ENCODE measurements around the gene MYO1D. TPM values are rescaled to one million over a fixed set of nuclear protein-coding genes. Genes with fewer than 3 reads are reported as not detected.
A peak's percentile ranks its signal among the peaks of the same experiment; 100 is the strongest.

Gene MYO1D
- total RNA-seq, 1 experiment from 2014 or later: 5.6 TPM

GRCh38 chr17:32565401-32565800, 311.5 kb downstream of the MYO1D start:
- no peak overlapping the region for H3K27ac ChIP-seq (ENCODE audit: low read length)
- no peaks in the 10 kb centered on the region for H3K9me3 ChIP-seq (ENCODE audit: low read length)
- no peaks in the 10 kb centered on the region for H3K4me1 ChIP-seq (ENCODE audit: low read length)
- no peaks in the 10 kb centered on the region for H3K79me2 ChIP-seq (ENCODE audit: low read length)
- H2AFZ ChIP-seq (ENCODE audit: low read length): no peak overlapping the region
- H3K4me2 ChIP-seq (ENCODE audit: low read depth, low read length, poor library complexity, severe bottlenecking): no peak overlapping the region
- H3K9ac ChIP-seq (ENCODE audit: low read length): no peak overlapping the region
- no peaks in the 10 kb centered on the region for H3K27me3 ChIP-seq (ENCODE audit: low read length)
- no peaks in the 10 kb centered on the region for H4K20me1 ChIP-seq (ENCODE audit: insufficient read depth, low read depth, low read length)
- H3K9me2 ChIP-seq (replicated peaks; ENCODE audit: insufficient read depth, low read length): no peaks in the 10 kb centered on the region
- DNase-seq: no peak
- H3K36me3 ChIP-seq (ENCODE audit: insufficient read depth, low read length): no peaks in the 10 kb centered on the region
- no peak overlapping the region for H3K4me3 ChIP-seq (ENCODE audit: low read length)

GRCh38 chr17:32564325-32564724, 312.6 kb downstream of the MYO1D start:
- Histone ChIP-seq H3K4me1 (ENCODE audit: low read length) (peaks cover 2% of the 10 kb centered on the region), H3K9me2 (replicated peaks; ENCODE audit: insufficient read depth, low read length) (no peaks in the 10 kb centered on the region), H3K27me3 (ENCODE audit: low read length) (no peaks in the 10 kb centered on the region), H3K4me2 (ENCODE audit: low read depth, low read length, poor library complexity, severe bottlenecking) (no peak overlapping the region), H3K9me3 (ENCODE audit: low read length) (no peaks in the 10 kb centered on the region), H3K4me3 (ENCODE audit: low read length) (no peak overlapping the region), H2AFZ (ENCODE audit: low read length) (no peak overlapping the region), H4K20me1 (ENCODE audit: insufficient read depth, low read depth, low read length) (no peaks in the 10 kb centered on the region), H3K79me2 (ENCODE audit: low read length) (no peaks in the 10 kb centered on the region), H3K9ac (ENCODE audit: low read length) (no peak overlapping the region), H3K36me3 (ENCODE audit: insufficient read depth, low read length) (no peaks in the 10 kb centered on the region), H3K27ac (ENCODE audit: low read length) (no peak overlapping the region)
- no peak for DNase-seq

- no peak overlapping the region for H3K4me2 ChIP-seq (ENCODE audit: low read depth, low read length, poor library complexity, severe bottlenecking)
- no peak overlapping the region for H3K27ac ChIP-seq (ENCODE audit: low read length)
- no peaks in the 10 kb centered on the region for H4K20me1 ChIP-seq (ENCODE audit: insufficient read depth, low read depth, low read length)
- H3K9ac ChIP-seq (ENCODE audit: low read length): no peak overlapping the region
- H3K4me1 ChIP-seq (ENCODE audit: low read length): peaks cover 10% of the 10 kb centered on the region
- no peaks in the 10 kb centered on the region for H3K9me2 ChIP-seq (replicated peaks; ENCODE audit: insufficient read depth, low read length)
- no peak overlapping the region for H3K4me3 ChIP-seq (ENCODE audit: low read length)
- DNase-seq: no peak
- no peaks in the 10 kb centered on the region for H3K9me3 ChIP-seq (ENCODE audit: low read length)
- no peaks in the 10 kb centered on the region for H3K36me3 ChIP-seq (ENCODE audit: insufficient read depth, low read length)
- no peaks in the 10 kb centered on the region for H3K27me3 ChIP-seq (ENCODE audit: low read length)
- no peak overlapping the region for H2AFZ ChIP-seq (ENCODE audit: low read length)
- H3K79me2 ChIP-seq (ENCODE audit: low read length): no peaks in the 10 kb centered on the region
Measured at GRCh38 chr17:32563583-32563982, 313.3 kb downstream of the MYO1D start.

- H3K9me2 ChIP-seq (replicated peaks; ENCODE audit: insufficient read depth, low read length): no peaks in the 10 kb centered on the region
- H3K9ac ChIP-seq (ENCODE audit: low read length): no peak overlapping the region
- no peaks in the 10 kb centered on the region for H3K27me3 ChIP-seq (ENCODE audit: low read length)
- no peaks in the 10 kb centered on the region for H3K9me3 ChIP-seq (ENCODE audit: low read length)
- H4K20me1 ChIP-seq (ENCODE audit: insufficient read depth, low read depth, low read length): no peaks in the 10 kb centered on the region
- H2AFZ ChIP-seq (ENCODE audit: low read length): no peak overlapping the region
- 0 out of 2 replicates have a peak overlapping the region, but pooled peaks have one; percentile 36 for H3K4me3 ChIP-seq (ENCODE audit: low read length)
- H3K4me2 ChIP-seq (ENCODE audit: low read depth, low read length, poor library complexity, severe bottlenecking): peak overlapping the region; percentile 56
- no peaks in the 10 kb centered on the region for H3K36me3 ChIP-seq (ENCODE audit: insufficient read depth, low read length)
- H3K4me1 ChIP-seq (ENCODE audit: low read length): peaks cover 27% of the 10 kb centered on the region
- H3K27ac ChIP-seq (ENCODE audit: low read length): no peak overlapping the region
- no peaks in the 10 kb centered on the region for H3K79me2 ChIP-seq (ENCODE audit: low read length)
- peak; percentile 49 for DNase-seq
Measured at GRCh38 chr17:32558997-32559650, 317.8 kb downstream of the MYO1D start.

- Histone ChIP-seq H3K4me1 (ENCODE audit: low read length) (peaks cover 27% of the 10 kb centered on the region), H3K27me3 (ENCODE audit: low read length) (no peaks in the 10 kb centered on the region), H3K36me3 (ENCODE audit: insufficient read depth, low read length) (no peaks in the 10 kb centered on the region), H3K79me2 (ENCODE audit: low read length) (no peaks in the 10 kb centered on the region), H4K20me1 (ENCODE audit: insufficient read depth, low read depth, low read length) (no peaks in the 10 kb centered on the region), H3K4me3 (ENCODE audit: low read length) (0 out of 2 replicates have a peak overlapping the region, but pooled peaks have one; percentile 36), H2AFZ (ENCODE audit: low read length) (peak overlapping the region; percentile 42; the same call in 1 of the 2 replicates), H3K27ac (ENCODE audit: low read length) (no peak overlapping the region), H3K4me2 (ENCODE audit: low read depth, low read length, poor library complexity, severe bottlenecking) (peak overlapping the region; percentile 56), H3K9me3 (ENCODE audit: low read length) (no peaks in the 10 kb centered on the region), H3K9me2 (replicated peaks; ENCODE audit: insufficient read depth, low read length) (no peaks in the 10 kb centered on the region), H3K9ac (ENCODE audit: low read length) (no peak overlapping the region)
- peak; percentile 56 for DNase-seq
Measured at GRCh38 chr17:32558326-32558955, 318.5 kb downstream of the MYO1D start.

GRCh38 chr17:32555611-32556310, 321.2 kb downstream of the MYO1D start:
- Histone ChIP-seq H3K27me3 (ENCODE audit: low read length) (no peaks in the 10 kb centered on the region), H4K20me1 (ENCODE audit: insufficient read depth, low read depth, low read length) (no peaks in the 10 kb centered on the region), H3K9ac (ENCODE audit: low read length) (no peak overlapping the region), H3K79me2 (ENCODE audit: low read length) (no peaks in the 10 kb centered on the region), H3K4me2 (ENCODE audit: low read depth, low read length, poor library complexity, severe bottlenecking) (no peak overlapping the region), H3K9me3 (ENCODE audit: low read length) (no peaks in the 10 kb centered on the region), H3K27ac (ENCODE audit: low read length) (no peak overlapping the region), H3K4me3 (ENCODE audit: low read length) (no peak overlapping the region), H2AFZ (ENCODE audit: low read length) (no peak overlapping the region), H3K4me1 (ENCODE audit: low read length) (peaks cover 27% of the 10 kb centered on the region), H3K9me2 (replicated peaks; ENCODE audit: insufficient read depth, low read length) (no peaks in the 10 kb centered on the region), H3K36me3 (ENCODE audit: insufficient read depth, low read length) (no peaks in the 10 kb centered on the region)
- no peak for DNase-seq

GRCh38 chr17:32553168-32553567, 323.8 kb downstream of the MYO1D start:
- H2AFZ ChIP-seq (ENCODE audit: low read length): no peak overlapping the region
- H3K79me2 ChIP-seq (ENCODE audit: low read length): no peaks in the 10 kb centered on the region
- no peaks in the 10 kb centered on the region for H3K36me3 ChIP-seq (ENCODE audit: insufficient read depth, low read length)
- no peaks in the 10 kb centered on the region for H3K9me2 ChIP-seq (replicated peaks; ENCODE audit: insufficient read depth, low read length)
- DNase-seq: no peak
- no peak overlapping the region for H3K4me3 ChIP-seq (ENCODE audit: low read length)
- no peaks in the 10 kb centered on the region for H3K27me3 ChIP-seq (ENCODE audit: low read length)
- no peaks in the 10 kb centered on the region for H3K9me3 ChIP-seq (ENCODE audit: low read length)
- H3K4me1 ChIP-seq (ENCODE audit: low read length): peaks cover 13% of the 10 kb centered on the region
- H4K20me1 ChIP-seq (ENCODE audit: insufficient read depth, low read depth, low read length): no peaks in the 10 kb centered on the region
- H3K9ac ChIP-seq (ENCODE audit: low read length): no peak overlapping the region
- no peak overlapping the region for H3K27ac ChIP-seq (ENCODE audit: low read length)
- no peak overlapping the region for H3K4me2 ChIP-seq (ENCODE audit: low read depth, low read length, poor library complexity, severe bottlenecking)

- DNase-seq: no peak
- Histone ChIP-seq H3K4me1 (ENCODE audit: low read length) (peaks cover 5% of the 10 kb centered on the region), H3K4me3 (ENCODE audit: low read length) (no peak overlapping the region), H2AFZ (ENCODE audit: low read length) (no peak overlapping the region), H3K9me2 (replicated peaks; ENCODE audit: insufficient read depth, low read length) (no peaks in the 10 kb centered on the region), H3K4me2 (ENCODE audit: low read depth, low read length, poor library complexity, severe bottlenecking) (no peak overlapping the region), H3K36me3 (ENCODE audit: insufficient read depth, low read length) (no peaks in the 10 kb centered on the region), H4K20me1 (ENCODE audit: insufficient read depth, low read depth, low read length) (no peaks in the 10 kb centered on the region), H3K27ac (ENCODE audit: low read length) (no peak overlapping the region), H3K9me3 (ENCODE audit: low read length) (no peaks in the 10 kb centered on the region), H3K79me2 (ENCODE audit: low read length) (no peaks in the 10 kb centered on the region), H3K27me3 (ENCODE audit: low read length) (no peaks in the 10 kb centered on the region), H3K9ac (ENCODE audit: low read length) (no peak overlapping the region)
Measured at GRCh38 chr17:32552280-32552679, 324.6 kb downstream of the MYO1D start.

Measured in Karpas-422 (cell line).